HepG2 (cell line): Measurements from ENCODE around the gene NINL. TPM values are rescaled to one million over a fixed set of nuclear protein-coding genes. Genes with fewer than 3 reads are reported as not detected.

Experiments used
- ATAC-seq: fragments of 200-7000 bp; cut with Tn5 transposase; 3 replicates; pipeline ENCODE4 v1.9.1; 2020; ENCODE audit warnings: mild to moderate bottlenecking, moderate library complexity
- BruUV-seq: library from RNA; stranded (reverse); fragments of 400-500 nt; replicated peaks from 2 replicates; lab custom pipeline; 2021; lab: Mats Ljungman, UMichigan
- CTCF ChIA-PET: fragments of 300-600 bp; formaldehyde crosslinking; extraction: SDS; loops from one replicate; lab custom pipeline; 2021; ENCODE audit warnings: low total read pairs, inconsistent platforms, low intra/inter-chr PET ratio; lab: Yijun Ruan, JAX
- POLR2A ChIA-PET: fragments of 350-600 bp; sonication (Branson Sonifier 250); formaldehyde crosslinking; loops from one replicate; lab custom pipeline; 2020; ENCODE audit warnings: antibody characterized with exemption, inconsistent platforms; lab: Yijun Ruan, JAX
- DNase-seq: peaks from one replicate; pipeline ENCODE4 v3.0.0-alpha.2; 2015; ENCODE audit warnings: low spot score
- FAIRE-seq: peaks from 3 replicates; lab custom pipeline; 2011; peaks lifted over from hg19 to GRCh38; lab: Jason Lieb, UNC
- H2AFZ ChIP-seq: one replicate; pipeline ENCODE4 v1.6.1; 2011; ENCODE audit warnings: low read length, inconsistent platforms
- H3K27ac ChIP-seq: fragments of 300-600 bp; 3 replicates; pipeline ENCODE4 v1.8.0; 2011; ENCODE audit warnings: mixed run types, mild to moderate bottlenecking, mixed read lengths, low read length, inconsistent platforms; ENCODE audit not compliant: insufficient read depth; ENCODE audit errors: extremely low read length
- H3K27me3 ChIP-seq, 2 experiments: fragments of 200-600 bp in 1 of 2; 2 replicates in 1 of 2; 3 replicates in 1 of 2; pipeline versions ENCODE4 v1.6.0 to v1.8.0; 2011; ENCODE audit warnings: low read length in 2 of 2, mild to moderate bottlenecking in 2 of 2, moderate library complexity in 2 of 2, inconsistent platforms in 1 of 2; ENCODE audit not compliant: insufficient read depth in 2 of 2, control insufficient read depth in 1 of 2
- H3K36me3 ChIP-seq, 2 experiments: fragments of 200-600 bp in 1 of 2; replicated peaks in 1 of 2; 2 replicates in 1 of 2; 3 replicates in 1 of 2; pipeline versions ENCODE4 v1.5.1 to v1.8.0; 2011; ENCODE audit warnings: low read length in 2 of 2, inconsistent platforms in 1 of 2; ENCODE audit not compliant: insufficient read depth in 2 of 2, control insufficient read depth in 1 of 2
- H3K4me1 ChIP-seq: 2 replicates; pipeline ENCODE4 v1.5.1; 2012; ENCODE audit warnings: low read length, inconsistent platforms; ENCODE audit not compliant: insufficient read depth
- H3K4me2 ChIP-seq: 2 replicates; pipeline ENCODE4 v1.6.0; 2011; ENCODE audit warnings: low read depth, low read length, inconsistent platforms
- H3K4me3 ChIP-seq, 3 experiments: fragments of 200-600 bp in 1 of 3; sonication (generic), shearing (Covaris generic) in 1 of 3; replicated peaks in 1 of 3; 2 replicates each; pipeline ENCODE4 v1.5.1; 2011 to 2016; ENCODE audit warnings: low read length in 3 of 3, inconsistent platforms in 2 of 3, low read depth in 2 of 3, mild to moderate bottlenecking in 2 of 3, control low read depth in 1 of 3, mixed read lengths in 1 of 3; ENCODE audit not compliant: insufficient read depth in 1 of 3
- H3K79me2 ChIP-seq: one replicate; pipeline ENCODE4 v1.6.1; 2011; ENCODE audit warnings: low read length, inconsistent platforms; ENCODE audit not compliant: insufficient read depth
- H3K9ac ChIP-seq: 2 replicates; pipeline ENCODE4 v1.6.0; 2011; ENCODE audit warnings: mild to moderate bottlenecking, low read depth, low read length, inconsistent platforms; ENCODE audit not compliant: insufficient read depth
- H3K9me3 ChIP-seq: 2 replicates; pipeline ENCODE4 v1.5.1; 2012; ENCODE audit warnings: mild to moderate bottlenecking, low read length
- H4K20me1 ChIP-seq: 2 replicates; pipeline ENCODE4 v1.6.0; 2011; ENCODE audit warnings: inconsistent platforms, mild to moderate bottlenecking, low read length, moderate library complexity; ENCODE audit not compliant: insufficient read depth
- AGO2 ChIP-seq: fragments of 200-400 bp; formaldehyde crosslinking; optimal IDR thresholded peaks from 2 replicates; pipeline ENCODE3; 2017; ENCODE audit warnings: mild to moderate bottlenecking, low read depth, low read length, moderate library complexity
- AHR ChIP-seq: IDR thresholded peaks from 2 replicates; pipeline ENCODE4 v1.6.1; 2018; ENCODE audit warnings: missing genetic modification reagents, missing compliant biosample characterization
- KDM2A ChIP-seq: sonication (generic); formaldehyde crosslinking; IDR thresholded peaks from 2 replicates; pipeline ENCODE4 v1.4.0; 2020; ENCODE audit warnings: low read depth, missing genetic modification reagents, borderline replicate concordance
- PHB2 ChIP-seq: fragments of 450-650 bp; IDR thresholded peaks from 2 replicates; pipeline ENCODE4 v1.6.1; 2018; ENCODE audit not compliant: partially characterized antibody
- POLR2A ChIP-seq, 2 experiments: IDR thresholded peaks; 2 replicates each; pipeline ENCODE4 v1.6.1; 2011; ENCODE audit warnings: low read depth in 2 of 2, low read length in 2 of 2, mild to moderate bottlenecking in 1 of 2, moderate library complexity in 1 of 2; ENCODE audit not compliant: insufficient read depth in 1 of 2
- POLR2G ChIP-seq: fragments of 200-400 bp; formaldehyde crosslinking; IDR thresholded peaks from 2 replicates; pipeline ENCODE4 v1.6.1; 2018; ENCODE audit warnings: mild to moderate bottlenecking, low read depth, low read length, moderate library complexity
- SSRP1 ChIP-seq: IDR thresholded peaks from 2 replicates; pipeline ENCODE4 v1.6.1; 2016; ENCODE audit warnings: control low read depth
- ZNF615 ChIP-seq: sonication (generic); formaldehyde crosslinking; IDR thresholded peaks from 2 replicates; pipeline ENCODE4 v1.5.0; 2020; ENCODE audit warnings: mild to moderate bottlenecking, missing genetic modification reagents, borderline replicate concordance
- ZNF687 ChIP-seq: sonication (generic); formaldehyde crosslinking; IDR thresholded peaks from 2 replicates; pipeline ENCODE4 v1.5.1; 2020; ENCODE audit warnings: mild to moderate bottlenecking, missing genetic modification reagents, moderate library complexity
- WGBS: methylation state at CpG from one replicate; pipeline ENCODE4 v1.1.6; 2017; ENCODE audit warnings: low lambda C conversion rate; 5-methylcytosine and 5-hydroxymethylcytosine counted together
- in situ Hi-C: cut with HindIII; loops from 2 replicates; pipeline ENCODE4 v1.10.0; 2017; ENCODE audit warnings: low pct_unique_long_range_greater_than_20kb; ENCODE audit not compliant: extremely low pct_ligation_motif_present
- intact Hi-C: fragments of 100-400 bp; cut with micrococcal nuclease; formaldehyde crosslinking; loops from one replicate; pipeline ENCODE4 v1.10.0; 2022; ENCODE audit not compliant: unreplicated experiment
- polyA plus RNA-seq, 8 experiments: library from polyadenylated mRNA; depleted of rRNA in 3 of 8; stranded (reverse) in 7 of 8; unstranded in 1 of 8; fragments of >200 nt; fragmentation: Illumina TruSeq in 4 of 8; extraction: Trizol in 4 of 8; gene quantifications; 2 replicates each; pipeline versions ENCODE4 v1.2.1 to v1.2.3, GENCODE V29; 2011 to 2016; ENCODE audit warnings: low read depth in 4 of 8, missing spikeins in 1 of 8, mixed read lengths in 1 of 8; ENCODE audit not compliant: insufficient read depth in 1 of 8
- total RNA-seq, 5 experiments: library from RNA; depleted of rRNA; stranded (reverse); fragments of >200 nt; fragmentation: Illumina TruSeq; extraction: Trizol; gene quantifications; 2 replicates each; pipeline ENCODE4 v1.2.3, GENCODE V29; 2016; ENCODE audit warnings: low read depth in 1 of 5

NINL gene
- total and polyA plus RNA-seq, 2 of the 13 experiments (the other 11 are each of a cell fraction or from before 2014, with no cell fraction given) = 32.3 to 34.3 TPM

DNA sequence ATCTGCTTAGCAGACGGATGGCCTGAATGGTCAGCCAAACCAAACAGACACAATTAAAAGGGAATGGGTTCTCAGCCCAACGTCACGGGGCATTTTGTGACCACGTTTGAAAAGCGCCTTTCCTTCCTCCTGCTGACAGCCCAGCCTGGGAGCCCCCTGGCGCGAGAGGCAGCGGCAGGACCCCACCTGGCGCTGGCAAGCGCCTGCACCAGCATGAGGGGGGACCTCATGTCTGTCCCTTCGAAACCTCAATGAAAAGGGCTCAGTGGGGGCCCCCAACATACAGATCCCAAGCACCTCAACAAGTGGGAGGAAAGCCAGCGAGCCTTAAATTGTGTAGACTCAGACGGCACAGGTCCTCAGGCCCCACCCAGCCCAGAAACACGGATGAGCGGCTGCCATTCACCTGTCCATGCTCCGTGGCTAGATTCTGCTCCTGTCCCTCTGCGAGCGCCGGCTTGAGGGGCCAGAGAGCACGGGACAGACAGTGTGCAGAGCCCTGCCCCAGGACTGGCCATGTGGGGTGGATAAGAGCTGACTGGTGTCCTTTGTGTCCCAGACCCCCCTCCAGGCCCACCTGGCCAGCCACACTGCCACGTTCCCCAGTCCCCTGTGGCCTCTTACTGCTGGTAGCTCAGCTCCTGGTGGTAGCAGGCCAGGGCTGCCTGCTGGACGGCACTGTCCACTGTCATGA is 87.6 kb downstream of the NINL start:
- Histone ChIP-seq H2AFZ (no peak overlapping the region), H3K9me3 (no peaks in the 10 kb centered on the region), H3K4me3 (no peak overlapping the region), H3K4me1 (no peaks in the 10 kb centered on the region), H3K27me3 (no peaks in the 10 kb centered on the region), H4K20me1 (no peaks in the 10 kb centered on the region), H3K4me2 (no peak overlapping the region), H3K36me3 (peaks cover 21 to 33% of the 10 kb centered on the region in 2 experiments), H3K79me2 (no peaks in the 10 kb centered on the region), H3K9ac (no peak overlapping the region), H3K27ac (no peak overlapping the region)
- intact Hi-C loops = no loop called here
- ChIA-PET POLR2A (interaction anchor here (1.5 kb wide), 1 partner anchor 10 kb away, joined by 3 read pairs; no protein-coding TSS in a partner anchor), CTCF (no interaction called here)
- TF ChIP-seq ZNF615 (CRISPR knock-in tag) (no peak), AGO2 (peak; percentile 87), KDM2A (CRISPR knock-in tag) (0 out of 2 replicates have a peak, but pooled peaks have one; percentile 16), POLR2G (peak; percentile 43; the same call in 1 of the 2 replicates)
- ATAC-seq = no peak
- DNase-seq = no peak
- no peak for FAIRE-seq
- in situ Hi-C loops = no loop called here
- WGBS = 95% methylated on average over 20 of the region's 22 CpGs
- no TSS peak for BruUV-seq

- no peak overlapping the region for H3K4me2 ChIP-seq
- in situ Hi-C loops = no loop called here
- FAIRE-seq = no peak
These were observed 88.3 kb downstream of the NINL start for GRCh38 chr20:25496968-25497401.

More at GRCh38 chr20:25496968-25497401, 88.3 kb downstream of the NINL start:
- Histone ChIP-seq H2AFZ (no peak overlapping the region), H3K9ac (no peak overlapping the region), H3K27ac (no peak overlapping the region), H3K79me2 (no peaks in the 10 kb centered on the region), H4K20me1 (no peaks in the 10 kb centered on the region), H3K4me3 (no peak overlapping the region), H3K9me3 (no peaks in the 10 kb centered on the region), H3K4me1 (no peaks in the 10 kb centered on the region), H3K36me3 (peaks cover 19 to 27% of the 10 kb centered on the region in 2 experiments), H3K27me3 (no peaks in the 10 kb centered on the region)
- WGBS = 88% methylated on average over 9 of the region's 9 CpGs
- no TSS peak for BruUV-seq
- intact Hi-C loops = no loop called here
- TF ChIP-seq PHB2 (no peak), SSRP1 (CRISPR knock-in tag) (0 out of 2 replicates have a peak, but pooled peaks have one; percentile 61), ZNF687 (0 out of 2 replicates have a peak, but pooled peaks have one; percentile 2), AHR (CRISPR knock-in tag) (no peak), POLR2A (IDR thresholded peaks at IDR 0.05; ENCODE audit: insufficient read depth in 1 of 2, low read depth in 2 of 2, low read length in 2 of 2) (0 out of 4 replicates have a peak, but pooled peaks of 1 of the 2 experiments have one; percentile 38)
- DNase-seq (no peak), ATAC-seq (no peak)
- ChIA-PET CTCF (no interaction called here), POLR2A (interaction anchor here (1.8 kb wide), 1 partner anchor 11 kb away, joined by 8 read pairs; no protein-coding TSS in a partner anchor)
